GM13976 (cell line): ENCODE measurements around the gene KCNIP3.
"Not testable (repeated sequence)": the region's sequence is repeated elsewhere in the genome, so short reads cannot be mapped to it uniquely, and the experiment has no call there.

ENCODE experiments used
- DNase-seq: peaks from one replicate; pipeline ENCODE4 v3.0.0; 2012; ENCODE audit warnings: low spot score
- CTCF ChIP-seq: IDR thresholded peaks from 2 replicates; pipeline ENCODE4 v1.5.1; 2012; ENCODE audit warnings: borderline replicate concordance, mild to moderate bottlenecking; ENCODE audit not compliant: insufficient read depth; ENCODE audit errors: extremely low read depth, missing control alignments, control extremely low read depth
- in situ Hi-C: fragments of 300-500 bp; cut with MboI; formaldehyde crosslinking; loops from one replicate; pipeline ENCODE4 v1.12.0; 2022; ENCODE audit warnings: low sequenced_read_pairs, mixed read lengths, inconsistent platforms; ENCODE audit not compliant: unreplicated experiment

The KCNIP3 gene

GRCh38 chr2:95392730-95393455 is 95.7 kb downstream of the KCNIP3 start:
- no peak for TF ChIP-seq CTCF
- no peak for DNase-seq
- in situ Hi-C loops = no loop called here

GRCh38 chr2:95393901-95394300 is 96.8 kb downstream of the KCNIP3 start:
- no peak for TF ChIP-seq CTCF
- in situ Hi-C loops = no loop called here

GRCh38 chr2:95399061-95399460 is 101.9 kb downstream of the KCNIP3 start:
- TF ChIP-seq CTCF = no peak
- no peak for DNase-seq
- in situ Hi-C loops = no loop called here

More at GRCh38 chr2:95393901-95394300, 96.8 kb downstream of the KCNIP3 start:
- no peak for DNase-seq

GRCh38 chr2:95401480-95401879 is 104.3 kb downstream of the KCNIP3 start:
- TF ChIP-seq CTCF = no peak
- DNase-seq = no peak
- in situ Hi-C loops = no loop called here

GRCh38 chr2:95402004-95402369 is 104.8 kb downstream of the KCNIP3 start:
- DNase-seq, in situ Hi-C loops: not testable (repeated sequence)

- in situ Hi-C loops = no loop called here
- no peak for TF ChIP-seq CTCF
These were observed 105.4 kb downstream of the KCNIP3 start, which contains the start of gene FAHD2A for GRCh38 chr2:95402370-95403203. Gene FAHD2A (plus strand): TSS chr2:95402708. CDS start chr2:95405559, 2,851 bp downstream.

GRCh38 chr2:95403204-95403721 is 106.1 kb downstream of the KCNIP3 start:
- DNase-seq, in situ Hi-C loops: not testable (repeated sequence)
- TF ChIP-seq CTCF = peak; percentile 19

More at GRCh38 chr2:95402370-95403203, 105.4 kb downstream of the KCNIP3 start, which contains the start of gene FAHD2A:
- DNase-seq = peak; percentile 99

GRCh38 chr2:95403824-95404223 is 106.7 kb downstream of the KCNIP3 start:
- DNase-seq, in situ Hi-C loops: not testable (repeated sequence)
